ENCODE results near the gene GLRA2. TPM values are rescaled to one million over a fixed set of nuclear protein-coding genes. Genes with fewer than 3 reads are reported as not detected.
"Not testable (repeated sequence)": the region's sequence is repeated elsewhere in the genome, so short reads cannot be mapped to it uniquely, and the experiment has no call there.

Gene GLRA2
- total RNA-seq, 4 donors from 2014 or later, result not detected

DNA sequence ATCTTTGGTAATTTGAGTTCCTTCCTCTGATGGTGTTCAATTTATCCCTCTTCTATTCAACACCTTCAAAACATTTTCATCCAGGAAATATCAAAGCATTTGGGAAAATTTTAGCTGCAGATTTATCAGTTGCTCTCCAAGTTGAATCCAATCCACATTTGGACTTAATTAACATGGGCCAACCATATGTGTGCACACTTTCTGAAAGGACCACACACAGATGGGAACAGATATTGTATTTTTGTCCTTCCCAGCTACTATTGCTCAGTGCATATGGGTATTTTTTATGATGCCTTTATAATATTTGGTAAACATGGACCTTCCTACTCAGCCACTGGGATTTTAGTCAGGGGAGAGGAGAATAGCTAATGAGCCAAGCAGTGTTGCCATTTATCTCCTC lies 65.2 kb downstream of the GLRA2 start:
- Histone ChIP-seq H3K9me3 (no peaks in the 10 kb centered on the region), H3K27ac (no peak overlapping the region), H3K4me1 (no peaks in the 10 kb centered on the region), H3K4me3 (no peak overlapping the region), H3K36me3 (no peaks in the 10 kb centered on the region), H3K27me3 (no peaks in the 10 kb centered on the region)
- ATAC-seq (no peak), DNase-seq (no peak)
- no peak for TF ChIP-seq POLR2A (IDR thresholded peaks at IDR 0.05)
- TF ChIP-seq, protein P1, sequence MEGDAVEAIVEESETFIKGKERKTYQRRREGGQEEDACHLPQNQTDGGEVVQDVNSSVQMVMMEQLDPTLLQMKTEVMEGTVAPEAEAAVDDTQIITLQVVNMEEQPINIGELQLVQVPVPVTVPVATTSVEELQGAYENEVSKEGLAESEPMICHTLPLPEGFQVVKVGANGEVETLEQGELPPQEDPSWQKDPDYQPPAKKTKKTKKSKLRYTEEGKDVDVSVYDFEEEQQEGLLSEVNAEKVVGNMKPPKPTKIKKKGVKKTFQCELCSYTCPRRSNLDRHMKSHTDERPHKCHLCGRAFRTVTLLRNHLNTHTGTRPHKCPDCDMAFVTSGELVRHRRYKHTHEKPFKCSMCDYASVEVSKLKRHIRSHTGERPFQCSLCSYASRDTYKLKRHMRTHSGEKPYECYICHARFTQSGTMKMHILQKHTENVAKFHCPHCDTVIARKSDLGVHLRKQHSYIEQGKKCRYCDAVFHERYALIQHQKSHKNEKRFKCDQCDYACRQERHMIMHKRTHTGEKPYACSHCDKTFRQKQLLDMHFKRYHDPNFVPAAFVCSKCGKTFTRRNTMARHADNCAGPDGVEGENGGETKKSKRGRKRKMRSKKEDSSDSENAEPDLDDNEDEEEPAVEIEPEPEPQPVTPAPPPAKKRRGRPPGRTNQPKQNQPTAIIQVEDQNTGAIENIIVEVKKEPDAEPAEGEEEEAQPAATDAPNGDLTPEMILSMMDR (IDR thresholded peaks at IDR 0.05 in 4 of 5, conservative IDR thresholded peaks at IDR 0.05 in 1 of 5), result no peak
- intact Hi-C loops (cut with DNase I; ENCODE audit: low total_unique reads), result no loop called here
- in situ Hi-C loops (cut with MboI; ENCODE audit: low sequenced_read_pairs in 4 of 4), result no loop called here

DNA sequence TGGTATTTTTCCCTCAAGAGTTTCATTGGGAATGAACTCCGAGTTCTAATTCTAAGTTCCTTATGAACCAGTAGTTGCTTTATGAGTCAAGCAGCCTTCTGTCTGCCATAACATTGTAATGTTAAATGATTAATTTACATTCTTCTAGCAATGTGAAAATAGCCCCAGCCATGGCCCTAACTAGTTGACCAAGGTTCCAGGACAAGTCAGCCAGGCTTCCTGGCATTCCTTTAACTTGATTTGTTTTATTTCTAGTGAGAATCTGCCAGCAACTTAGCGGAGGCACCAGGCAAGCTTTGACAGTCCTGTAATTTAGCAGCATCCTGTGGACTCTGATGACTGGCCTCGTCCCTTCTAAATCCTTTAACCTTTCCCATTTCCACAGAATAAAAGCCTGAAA lies 69.0 kb downstream of the GLRA2 start:
- H3K4me1 ChIP-seq, result no peaks in the 10 kb centered on the region
- DNase-seq (no peak), ATAC-seq (no peak)
- H3K4me3 ChIP-seq, result no peak overlapping the region
- H3K27ac ChIP-seq, result no peak overlapping the region
- no peaks in the 10 kb centered on the region for H3K27me3 ChIP-seq
- in situ Hi-C loops (cut with MboI; ENCODE audit: low sequenced_read_pairs in 4 of 4) (no loop called here), intact Hi-C loops (cut with DNase I; ENCODE audit: low total_unique reads) (no loop called here)
- TF ChIP-seq POLR2A (IDR thresholded peaks at IDR 0.05), result no peak
- TF ChIP-seq, protein P1 (IDR thresholded peaks at IDR 0.05 in 4 of 5, conservative IDR thresholded peaks at IDR 0.05 in 1 of 5), result no peak
- no peaks in the 10 kb centered on the region for H3K9me3 ChIP-seq
- no peaks in the 10 kb centered on the region for H3K36me3 ChIP-seq

DNA sequence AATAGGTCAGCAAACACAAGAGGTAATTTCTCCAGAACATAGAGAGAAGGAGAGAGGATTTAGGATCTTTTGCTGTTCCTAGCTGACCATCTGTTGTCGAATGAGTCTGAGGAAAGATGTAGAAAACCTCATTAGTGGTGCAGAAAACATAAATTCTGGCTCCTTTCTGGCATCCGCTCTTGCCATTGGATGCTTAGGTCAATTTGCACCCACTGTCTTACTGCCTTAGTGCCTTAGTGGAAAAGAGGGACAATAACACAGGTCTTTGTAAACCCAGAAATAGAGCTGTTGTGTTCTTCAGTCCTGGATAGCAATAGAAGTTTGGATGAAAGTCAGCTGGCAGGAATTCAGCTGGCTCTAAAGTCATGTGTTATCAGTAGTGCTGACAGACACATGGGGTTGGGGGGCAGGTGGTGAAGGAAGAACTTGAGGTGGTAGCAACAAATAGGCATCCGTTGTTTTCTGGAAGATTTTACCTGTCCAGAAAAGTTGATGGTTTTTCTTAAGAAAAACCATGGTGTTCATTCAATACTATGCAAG lies 78.2 kb downstream of the GLRA2 start:
- Histone ChIP-seq H3K4me1 (no peaks in the 10 kb centered on the region), H3K36me3 (no peaks in the 10 kb centered on the region), H3K27me3 (no peaks in the 10 kb centered on the region), H3K4me3 (no peak overlapping the region), H3K9me3 (no peaks in the 10 kb centered on the region), H3K27ac (no peak overlapping the region)
- in situ Hi-C loops (cut with MboI; ENCODE audit: low sequenced_read_pairs in 4 of 4) (no loop called here), intact Hi-C loops (cut with DNase I; ENCODE audit: low total_unique reads) (no loop called here)
- ATAC-seq (no peak), DNase-seq (no peak)
- TF ChIP-seq, protein P1 (IDR thresholded peaks at IDR 0.05 in 4 of 5, conservative IDR thresholded peaks at IDR 0.05 in 1 of 5), result no peak
- TF ChIP-seq POLR2A (IDR thresholded peaks at IDR 0.05), result no peak

DNA sequence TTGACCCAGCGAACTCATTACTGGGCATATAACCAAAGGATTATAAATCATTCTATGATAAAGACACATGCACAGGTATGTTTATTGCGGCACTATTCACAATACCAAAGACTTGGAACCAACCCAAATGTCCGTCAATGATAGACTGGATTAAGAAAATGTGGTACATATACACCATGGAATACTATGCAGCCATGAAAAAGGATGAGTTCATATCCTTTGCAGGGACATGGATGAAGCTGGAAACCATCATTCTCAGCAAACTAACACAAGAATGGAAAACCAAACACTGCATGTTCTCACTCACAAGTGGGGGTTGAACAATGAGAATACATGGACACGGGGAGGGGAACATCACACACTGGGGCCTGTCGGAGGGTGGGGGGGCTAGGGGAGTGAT lies 83.1 kb downstream of the GLRA2 start:
- H3K27me3 ChIP-seq; DNase-seq; intact Hi-C loops (cut with DNase I; ENCODE audit: low total_unique reads); in situ Hi-C loops (cut with MboI; ENCODE audit: low sequenced_read_pairs in 4 of 4); H3K4me1 ChIP-seq; H3K4me3 ChIP-seq; H3K36me3 ChIP-seq; H3K9me3 ChIP-seq; H3K27ac ChIP-seq; ATAC-seq: not testable (repeated sequence)

DNA sequence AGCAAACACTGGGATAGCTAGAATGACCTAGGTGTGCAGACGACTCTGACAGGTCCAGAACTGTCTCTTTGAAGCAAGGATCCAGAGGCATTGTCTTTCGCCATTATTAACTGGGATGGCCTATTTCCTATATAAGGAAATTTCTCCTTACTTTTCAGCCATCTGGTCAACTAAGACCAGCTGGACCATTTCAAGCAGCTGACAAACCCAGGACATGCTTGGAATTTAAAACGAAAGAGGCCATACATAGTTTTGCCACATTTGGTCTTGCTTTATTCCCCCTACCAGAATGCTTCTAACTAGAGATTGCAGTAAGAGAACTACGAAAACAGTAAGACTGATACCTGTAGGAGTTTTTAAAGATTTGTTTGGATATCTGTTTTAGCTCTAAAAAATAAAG lies 87.0 kb downstream of the GLRA2 start:
- intact Hi-C loops (cut with DNase I; ENCODE audit: low total_unique reads) (no loop called here), in situ Hi-C loops (cut with MboI; ENCODE audit: low sequenced_read_pairs in 4 of 4) (no loop called here)
- DNase-seq (no peak), ATAC-seq (no peak)
- no peak overlapping the region for H3K27ac ChIP-seq
- no peaks in the 10 kb centered on the region for H3K4me1 ChIP-seq
- TF ChIP-seq POLR2A (IDR thresholded peaks at IDR 0.05), result no peak
- TF ChIP-seq, protein P1 (IDR thresholded peaks at IDR 0.05 in 4 of 5, conservative IDR thresholded peaks at IDR 0.05 in 1 of 5), result no peak
- no peaks in the 10 kb centered on the region for H3K27me3 ChIP-seq
- H3K4me3 ChIP-seq, result no peak overlapping the region
- no peaks in the 10 kb centered on the region for H3K9me3 ChIP-seq
- no peaks in the 10 kb centered on the region for H3K36me3 ChIP-seq

Data from gastrocnemius medialis (tissue), 4 donors.